ENCODE results near the gene ULK2.

GRCh38 chr17:19886116-19886515 lies 18.4 kb upstream of the ULK2 start:
- TF ChIP-seq POLR2A (IDR thresholded peaks at IDR 0.05; ENCODE audit: low read length) = no peak
- TF ChIP-seq GATA1 (IDR thresholded peaks at IDR 0.05; ENCODE audit: low read depth, low read length) = no peak

Measured in erythroblast (primary cell).